Epithelial cell of proximal tubule (primary cell): Measurements from ENCODE around the gene CEP63. TPM values are rescaled to one million over a fixed set of nuclear protein-coding genes. Genes with fewer than 3 reads are reported as not detected.

Experiments used
- DNase-seq: peaks from one replicate; pipeline ENCODE4 v3.0.0-alpha.2; 2011; ENCODE audit warnings: low read depth
- H3K4me3 ChIP-seq: 2 replicates; pipeline ENCODE4 v1.5.1; 2011; ENCODE audit warnings: low read depth, mild to moderate bottlenecking, low read length
- CTCF ChIP-seq: conservative IDR thresholded peaks from 2 replicates; pipeline ENCODE4 v1.5.1; 2012; ENCODE audit warnings: low read depth, mild to moderate bottlenecking, low read length
- total RNA-seq: library from RNA; depleted of rRNA; stranded (reverse); fragments of >200 nt; gene quantifications from 2 replicates; pipeline ENCODE4 v1.2.3, GENCODE V29; 2015

The CEP63 gene
- total RNA-seq, 1 donor from 2014 or later = 21.4 TPM

- no peak for DNase-seq
- H3K4me3 ChIP-seq = no peak overlapping the region
- TF ChIP-seq CTCF = no peak
Observed at GRCh38 chr3:134464689-134465365, 21.0 kb upstream of the CEP63 start.

GRCh38 chr3:134466331-134466730 lies 19.5 kb upstream of the CEP63 start:
- no peak overlapping the region for H3K4me3 ChIP-seq
- TF ChIP-seq CTCF = no peak
- DNase-seq = no peak

GRCh38 chr3:134468519-134468918 lies 17.3 kb upstream of the CEP63 start:
- no peak overlapping the region for H3K4me3 ChIP-seq
- TF ChIP-seq CTCF = no peak

GRCh38 chr3:134471521-134472193 lies 14.2 kb upstream of the CEP63 start:
- no peak for TF ChIP-seq CTCF
- no peak overlapping the region for H3K4me3 ChIP-seq
- no peak for DNase-seq

More at GRCh38 chr3:134468519-134468918, 17.3 kb upstream of the CEP63 start:
- DNase-seq = no peak

GRCh38 chr3:134472831-134473230 lies 13.0 kb upstream of the CEP63 start:
- DNase-seq = no peak
- no peak for TF ChIP-seq CTCF
- H3K4me3 ChIP-seq = no peak overlapping the region

- TF ChIP-seq CTCF = peak; percentile 78
- H3K4me3 ChIP-seq = no peak overlapping the region
- no peak for DNase-seq
Observed at GRCh38 chr3:134473868-134474546, 11.8 kb upstream of the CEP63 start.

GRCh38 chr3:134474956-134475355 lies 10.9 kb upstream of the CEP63 start:
- TF ChIP-seq CTCF = no peak

More at GRCh38 chr3:134474956-134475355, 10.9 kb upstream of the CEP63 start:
- H3K4me3 ChIP-seq = no peak overlapping the region
- no peak for DNase-seq
